ENCODE results near the gene CGREF1. TPM values are rescaled to one million over a fixed set of nuclear protein-coding genes. Genes with fewer than 3 reads are reported as not detected.

CGREF1 gene
- total RNA-seq, 1 experiment from 2014 or later = 1.3 TPM

DNA sequence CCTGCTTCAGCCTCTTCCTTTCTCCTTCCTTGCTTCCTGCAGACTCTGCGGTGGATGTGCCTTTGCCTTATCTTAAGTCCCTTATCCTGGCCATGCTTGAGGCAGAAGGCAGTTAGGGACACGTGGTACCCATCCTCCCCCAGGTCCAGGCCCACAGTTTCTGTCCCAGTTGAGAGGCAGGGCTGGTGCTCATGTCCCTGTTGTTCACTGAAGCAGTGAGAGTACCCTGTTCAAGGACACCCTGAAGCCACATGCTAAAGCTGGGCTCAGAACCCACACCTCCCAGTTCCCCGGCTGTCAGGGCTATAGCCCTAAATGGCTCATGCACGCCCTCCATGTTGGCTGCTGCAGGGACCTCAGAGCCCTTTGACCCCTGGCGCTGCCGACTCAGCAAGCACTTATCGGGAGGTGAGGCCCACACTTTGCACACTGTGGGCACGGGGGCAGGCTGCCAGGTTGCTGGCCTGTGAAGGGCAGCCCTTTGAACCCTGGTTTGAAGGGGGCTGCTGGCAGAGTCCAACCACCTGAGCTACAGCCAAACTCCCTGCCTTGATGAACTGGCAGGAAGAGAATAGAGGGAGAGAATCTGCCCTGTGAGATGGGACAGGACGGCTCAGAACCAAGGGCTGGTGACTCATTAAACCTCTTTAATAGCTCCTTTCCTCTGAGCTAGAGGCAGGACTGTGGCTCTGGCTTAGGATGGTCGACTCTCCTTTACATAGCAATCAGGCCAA lies 26.1 kb downstream of the CGREF1 start:
- in situ Hi-C loops (cut with HindIII; ENCODE audit: low sequenced_read_pairs) = no loop called here
- DNase-seq (ENCODE audit: low spot score) = no peak

GRCh38 chr2:27091746-27092695 lies 26.9 kb downstream of the CGREF1 start:
- in situ Hi-C loops (cut with HindIII; ENCODE audit: low sequenced_read_pairs) = no loop called here
- DNase-seq (ENCODE audit: low spot score) = no peak

DNA sequence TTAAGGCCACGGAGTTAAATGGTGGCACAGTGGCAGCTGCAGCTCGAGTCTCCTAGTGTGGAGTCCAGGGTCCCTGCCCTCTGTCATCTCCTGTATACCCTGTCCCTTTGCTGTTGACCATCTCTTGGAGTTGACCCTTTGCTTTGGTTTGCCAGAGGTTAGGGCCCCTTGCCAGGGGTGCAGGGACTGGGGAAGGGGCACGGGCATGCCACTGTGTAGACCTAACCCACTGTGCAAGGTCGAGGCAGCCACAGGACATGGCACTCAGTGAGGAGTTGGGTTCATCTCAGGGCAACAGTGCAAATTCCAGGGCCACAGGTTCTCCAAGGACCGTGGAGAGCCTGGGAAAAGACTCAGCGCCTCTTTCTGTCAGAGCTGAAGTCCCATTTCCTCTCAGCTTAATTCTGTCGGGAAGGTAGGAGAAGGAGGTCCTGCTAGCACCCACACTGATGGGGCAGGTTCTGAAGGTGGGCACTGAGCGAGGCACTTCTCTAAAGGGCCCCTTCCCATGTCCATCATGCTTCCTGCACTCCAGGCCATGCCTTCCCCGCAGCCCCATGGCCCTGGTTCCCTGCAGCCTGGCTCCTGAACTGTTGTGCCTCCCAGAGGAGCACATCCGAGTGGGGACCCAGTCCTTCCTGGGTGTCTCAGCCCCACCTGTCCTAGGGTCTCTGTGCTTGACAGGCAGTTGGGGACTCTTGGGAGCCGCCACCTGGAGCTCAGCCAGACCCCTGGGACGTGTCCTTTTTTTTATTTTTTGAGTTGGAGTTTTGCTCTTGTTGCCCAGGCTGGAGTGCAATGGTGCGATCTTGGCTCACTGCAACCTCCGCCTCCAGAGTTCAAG lies 29.6 kb downstream of the CGREF1 start:
- in situ Hi-C loops (cut with HindIII; ENCODE audit: low sequenced_read_pairs) = no loop called here
- DNase-seq (ENCODE audit: low spot score) = no peak

- in situ Hi-C loops (cut with HindIII; ENCODE audit: low sequenced_read_pairs) = no loop called here
- no peak for DNase-seq (ENCODE audit: low spot score)
Measured at GRCh38 chr2:27088634-27089033, 30.3 kb downstream of the CGREF1 start.

DNA sequence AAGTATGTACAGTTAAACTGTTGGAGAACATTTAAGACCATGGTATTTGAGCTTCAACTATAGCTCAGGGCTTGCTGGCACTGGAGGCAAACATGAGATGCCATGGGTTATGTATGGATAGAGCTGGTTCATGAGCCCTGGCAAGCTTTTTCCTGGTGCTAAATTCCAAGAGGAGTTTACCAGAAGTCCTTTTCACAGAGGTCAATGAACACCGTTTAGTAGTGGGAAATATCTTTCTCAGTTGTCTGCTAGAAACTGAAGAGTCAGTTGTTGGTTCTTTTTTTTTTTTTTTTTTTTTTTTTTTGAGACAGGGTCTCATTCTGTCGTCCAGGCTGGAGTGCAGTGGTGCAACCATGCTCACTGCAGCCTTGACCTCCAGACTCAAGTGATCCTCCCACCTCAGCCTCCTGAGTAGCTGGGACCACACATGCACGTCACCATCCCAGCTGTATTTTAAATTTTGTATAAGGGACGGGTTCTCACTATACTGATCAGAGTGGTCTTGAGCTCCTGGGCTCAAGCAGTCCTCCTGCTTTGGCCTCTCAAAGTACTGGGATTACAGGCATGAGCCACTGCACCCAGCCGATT lies 31.0 kb downstream of the CGREF1 start:
- in situ Hi-C loops (cut with HindIII; ENCODE audit: low sequenced_read_pairs) = no loop called here

GRCh38 chr2:27086724-27087593 lies 32.0 kb downstream of the CGREF1 start, which contains the start of gene KHK:
TSS of gene KHK (plus strand) at chr2:27086772. CDS start at chr2:27087260, 488 bp downstream.
- DNase-seq (ENCODE audit: low spot score) = peak; percentile 65
- in situ Hi-C loops (cut with HindIII; ENCODE audit: low sequenced_read_pairs) = no loop called here

More for the DNA sequence above, 31.0 kb downstream of the CGREF1 start:
- no peak for DNase-seq (ENCODE audit: low spot score)

DNA sequence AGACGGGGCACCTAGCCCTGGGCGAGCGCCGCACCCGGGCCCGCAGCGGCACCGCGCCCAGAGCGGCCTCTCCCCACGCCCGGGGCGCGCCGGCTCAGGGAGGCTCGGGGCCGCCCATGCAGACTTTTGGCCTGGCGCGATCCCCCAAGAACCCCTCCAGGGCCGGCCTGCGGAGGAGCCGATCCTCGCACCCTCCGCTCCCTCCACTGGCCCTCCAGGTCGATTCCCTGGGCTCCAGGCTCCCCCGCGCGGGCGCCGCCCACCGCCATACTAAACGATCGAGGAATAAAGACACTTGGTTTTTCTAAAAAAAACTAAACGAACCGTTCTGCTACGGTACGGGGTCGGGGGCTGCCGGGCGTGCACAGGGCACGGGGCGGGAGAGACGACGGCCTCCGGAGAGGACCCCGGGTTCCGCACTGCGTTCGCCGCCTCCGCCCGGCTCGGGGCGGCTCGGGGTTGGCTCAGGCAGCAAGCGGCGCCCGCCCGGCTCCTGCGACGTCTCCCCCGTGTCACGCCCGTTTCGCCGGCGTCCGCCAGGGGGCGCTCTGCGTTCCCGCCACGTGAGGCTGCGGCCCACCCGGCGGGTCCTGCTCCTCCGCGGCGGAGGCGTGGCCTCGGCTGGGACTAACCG lies 32.7 kb downstream of the CGREF1 start:
- in situ Hi-C loops (cut with HindIII; ENCODE audit: low sequenced_read_pairs) = no loop called here
- DNase-seq (ENCODE audit: low spot score) = peak; percentile 92

- in situ Hi-C loops (cut with HindIII; ENCODE audit: low sequenced_read_pairs) = no loop called here
- DNase-seq (ENCODE audit: low spot score) = peak; percentile 69
Measured at GRCh38 chr2:27085673-27086089, 33.2 kb downstream of the CGREF1 start.

- in situ Hi-C loops (cut with HindIII; ENCODE audit: low sequenced_read_pairs) = no loop called here
Measured at GRCh38 chr2:27085062-27085672, 33.8 kb downstream of the CGREF1 start.

DNA sequence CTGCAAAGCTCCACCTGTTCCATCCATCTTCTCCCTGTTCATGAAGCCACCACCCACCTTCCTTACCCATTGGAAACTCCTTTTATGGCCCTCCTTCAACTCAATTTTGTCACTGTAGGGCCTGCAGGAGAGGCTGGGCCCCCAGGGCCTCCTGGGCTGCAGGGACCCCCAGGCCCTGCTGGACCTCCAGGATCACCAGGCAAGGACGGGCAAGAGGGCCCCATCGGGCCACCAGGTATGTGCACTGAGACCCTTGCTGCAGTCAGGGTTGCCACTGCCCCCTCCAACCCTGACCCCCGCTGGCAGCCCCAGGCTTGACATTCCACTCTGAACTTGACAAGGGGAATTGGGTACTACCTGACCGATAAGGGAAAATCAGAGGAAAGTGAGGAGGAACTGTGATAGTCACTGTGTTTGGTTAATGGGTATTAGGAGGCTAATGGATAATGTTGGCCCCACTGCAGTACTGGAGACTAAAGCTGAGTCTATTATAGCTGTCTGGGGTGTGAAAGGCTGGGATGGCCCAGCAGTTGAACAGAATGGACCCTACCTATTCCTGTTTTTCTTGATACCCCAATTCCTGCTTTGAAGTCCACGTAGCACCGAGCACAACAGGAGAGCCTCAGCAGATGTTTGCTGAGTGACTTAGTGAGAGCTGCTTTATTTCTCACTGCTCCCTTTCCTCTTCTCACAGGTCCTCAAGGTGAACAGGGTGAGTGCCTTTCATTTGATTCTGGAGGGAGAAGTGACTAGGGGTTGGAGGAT lies 34.4 kb downstream of the CGREF1 start:
- DNase-seq (ENCODE audit: low spot score) = no peak
- in situ Hi-C loops (cut with HindIII; ENCODE audit: low sequenced_read_pairs) = no loop called here

More at GRCh38 chr2:27085062-27085672, 33.8 kb downstream of the CGREF1 start:
- DNase-seq (ENCODE audit: low spot score) = no peak

DNA sequence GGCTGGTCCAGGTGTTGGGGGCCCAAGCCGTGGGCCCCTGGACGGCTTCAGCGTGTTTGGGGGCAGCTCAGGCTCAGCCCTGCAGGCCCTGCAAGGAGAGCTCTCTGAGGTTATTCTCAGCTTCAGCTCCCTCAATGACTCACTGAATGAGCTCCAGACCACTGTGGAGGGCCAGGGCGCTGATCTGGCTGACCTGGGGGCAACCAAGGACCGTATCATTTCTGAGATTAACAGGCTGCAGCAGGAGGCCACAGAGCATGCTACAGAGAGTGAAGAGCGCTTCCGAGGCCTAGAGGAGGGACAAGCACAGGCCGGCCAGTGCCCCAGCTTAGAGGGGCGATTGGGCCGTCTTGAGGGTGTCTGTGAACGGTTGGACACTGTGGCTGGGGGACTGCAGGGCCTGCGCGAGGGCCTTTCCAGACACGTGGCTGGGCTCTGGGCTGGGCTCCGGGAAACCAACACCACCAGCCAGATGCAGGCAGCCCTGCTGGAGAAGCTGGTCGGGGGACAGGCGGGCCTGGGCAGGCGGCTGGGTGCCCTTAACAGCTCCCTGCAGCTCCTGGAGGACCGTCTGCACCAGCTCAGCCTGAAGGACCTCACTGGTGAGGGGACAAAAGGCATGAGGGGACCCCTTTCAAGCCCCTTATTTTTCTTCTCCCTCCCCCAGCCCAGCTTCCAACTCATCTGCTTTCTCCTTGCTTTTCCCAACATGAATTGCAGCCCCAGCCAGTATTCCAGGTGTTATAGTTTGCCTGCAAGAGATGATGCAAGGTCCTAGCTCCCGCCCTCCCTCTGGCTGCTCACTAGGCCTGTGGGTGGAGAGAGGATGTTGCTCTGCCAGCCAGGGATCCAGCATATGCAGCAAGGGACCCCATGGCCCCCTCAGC lies 35.3 kb downstream of the CGREF1 start:
- no peak for DNase-seq (ENCODE audit: low spot score)
- in situ Hi-C loops (cut with HindIII; ENCODE audit: low sequenced_read_pairs) = no loop called here

- in situ Hi-C loops (cut with HindIII; ENCODE audit: low sequenced_read_pairs) = no loop called here
- no peak for DNase-seq (ENCODE audit: low spot score)
Measured at GRCh38 chr2:27082773-27083409, 36.0 kb downstream of the CGREF1 start.

GRCh38 chr2:27081984-27082772 lies 36.8 kb downstream of the CGREF1 start:
- in situ Hi-C loops (cut with HindIII; ENCODE audit: low sequenced_read_pairs) = no loop called here
- peak; percentile 68 for DNase-seq (ENCODE audit: low spot score)

DNA sequence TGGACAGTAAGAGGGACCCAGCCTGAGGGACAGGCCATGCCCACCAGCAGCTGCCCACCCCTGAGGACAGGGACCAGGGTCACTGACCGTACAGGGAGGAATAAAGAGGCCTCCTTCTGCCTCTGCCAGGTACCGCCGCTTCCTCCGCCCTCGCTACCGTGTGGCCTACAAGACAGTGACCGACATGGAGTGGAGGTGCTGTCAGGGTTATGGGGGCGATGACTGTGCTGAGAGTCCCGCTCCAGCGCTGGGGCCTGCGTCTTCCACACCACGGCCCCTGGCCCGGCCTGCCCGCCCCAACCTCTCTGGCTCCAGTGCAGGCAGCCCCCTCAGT lies 38.4 kb downstream of the CGREF1 start:
- DNase-seq (ENCODE audit: low spot score) = no peak

DNA sequence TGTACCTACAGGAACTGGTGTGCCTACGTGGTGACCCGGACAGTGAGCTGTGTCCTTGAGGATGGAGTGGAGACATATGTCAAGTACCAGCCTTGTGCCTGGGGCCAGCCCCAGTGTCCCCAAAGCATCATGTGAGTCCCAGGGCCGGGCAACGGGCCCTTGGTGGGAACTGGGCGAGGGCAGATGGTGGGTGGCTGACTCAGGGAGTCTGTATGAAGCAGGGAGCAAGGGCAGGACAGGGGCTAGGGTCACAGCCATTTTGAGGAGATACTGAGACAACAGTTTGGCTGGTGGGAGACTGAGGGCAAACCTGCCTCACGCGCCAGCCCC lies 38.8 kb downstream of the CGREF1 start:
- no peak for DNase-seq (ENCODE audit: low spot score)
- in situ Hi-C loops (cut with HindIII; ENCODE audit: low sequenced_read_pairs) = no loop called here

More for the DNA sequence above, 38.4 kb downstream of the CGREF1 start:
- in situ Hi-C loops (cut with HindIII; ENCODE audit: low sequenced_read_pairs) = no loop called here

Data from G401 (cell line).